HG03457 (cell line): ENCODE data around the gene TSSK1B.
"Not testable (repeated sequence)": the region's sequence is repeated elsewhere in the genome, so short reads cannot be mapped to it uniquely, and the experiment has no call there.

Experiments used
- ATAC-seq: cut with Tn5 transposase; IDR thresholded peaks from one replicate; pipeline ENCODE4 v1.9.1; 2021; ENCODE audit warnings: moderate number of reproducible peaks; ENCODE audit not compliant: unreplicated experiment

Gene TSSK1B, protein sequence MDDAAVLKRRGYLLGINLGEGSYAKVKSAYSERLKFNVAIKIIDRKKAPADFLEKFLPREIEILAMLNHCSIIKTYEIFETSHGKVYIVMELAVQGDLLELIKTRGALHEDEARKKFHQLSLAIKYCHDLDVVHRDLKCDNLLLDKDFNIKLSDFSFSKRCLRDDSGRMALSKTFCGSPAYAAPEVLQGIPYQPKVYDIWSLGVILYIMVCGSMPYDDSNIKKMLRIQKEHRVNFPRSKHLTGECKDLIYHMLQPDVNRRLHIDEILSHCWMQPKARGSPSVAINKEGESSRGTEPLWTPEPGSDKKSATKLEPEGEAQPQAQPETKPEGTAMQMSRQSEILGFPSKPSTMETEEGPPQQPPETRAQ

DNA sequence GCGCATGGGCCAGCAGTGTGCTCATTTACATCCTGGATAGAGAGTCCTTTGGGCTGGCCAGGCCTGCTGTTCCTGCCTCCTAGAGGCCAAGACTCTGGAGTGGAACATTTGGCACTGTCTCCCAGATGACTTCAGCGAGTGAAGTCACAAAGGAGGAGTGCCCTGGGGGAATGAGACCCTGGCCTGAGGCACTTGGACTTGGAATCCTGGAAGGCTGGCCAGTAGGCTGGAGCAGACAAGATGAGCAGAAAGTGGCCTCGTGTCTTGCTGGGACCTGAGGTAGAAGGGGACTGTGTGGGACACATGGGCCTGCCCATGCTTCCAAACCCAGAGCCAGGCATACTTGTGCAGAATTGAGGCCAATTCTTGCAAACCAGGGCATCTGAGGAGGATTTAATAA, at the start of gene TSSK1B:
Gene TSSK1B, minus strand, starts transcription at position 101 of the 400 bp plus-strand sequence. CDS start 150 bp downstream, outside the sequence.
- ATAC-seq: no peak

GRCh38 chr5:113480243-113480642, 45.5 kb upstream of the TSSK1B start:
- ATAC-seq: no peak

DNA sequence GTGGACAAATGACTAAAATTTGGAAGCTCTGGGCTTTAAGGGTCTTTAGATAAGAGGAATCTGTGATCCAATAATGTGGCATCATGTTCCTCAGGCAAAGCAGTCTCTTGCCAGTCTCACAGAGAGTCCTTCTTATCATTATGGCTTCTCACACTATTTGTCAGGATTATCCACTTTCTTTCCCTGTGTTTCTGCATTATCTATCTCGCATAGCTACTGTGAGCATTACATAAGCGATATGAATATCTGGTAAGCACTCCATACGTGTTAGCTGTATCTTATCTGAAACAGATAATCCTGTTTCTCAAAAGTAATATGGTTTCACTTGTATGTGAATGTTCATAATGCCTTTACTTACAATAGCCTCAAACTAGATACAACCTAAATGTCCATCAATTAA, 43.9 kb upstream of the TSSK1B start:
- ATAC-seq: no peak

GRCh38 chr5:113474100-113474728, 39.4 kb upstream of the TSSK1B start:
- no peak for ATAC-seq

DNA sequence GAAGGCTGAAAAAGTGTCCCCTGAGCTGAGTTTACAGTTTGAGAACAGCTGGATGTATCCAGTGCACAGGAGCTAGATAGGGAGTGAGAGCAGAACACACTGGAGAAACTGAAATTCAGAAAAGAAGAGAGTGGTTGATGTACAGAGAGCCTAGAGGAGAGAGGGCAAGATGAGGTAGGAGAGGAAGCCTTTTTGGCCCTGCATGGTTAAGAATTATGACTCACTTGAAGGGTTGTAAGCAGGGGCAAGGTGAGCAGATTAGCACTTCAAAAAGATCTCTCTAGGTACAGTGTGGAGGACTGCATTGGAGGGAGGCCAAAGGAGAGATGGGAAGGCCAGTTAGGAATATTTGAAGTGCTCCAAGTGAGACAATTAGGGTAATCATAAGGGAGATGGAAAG, 28.2 kb upstream of the TSSK1B start:
- ATAC-seq: no peak

DNA sequence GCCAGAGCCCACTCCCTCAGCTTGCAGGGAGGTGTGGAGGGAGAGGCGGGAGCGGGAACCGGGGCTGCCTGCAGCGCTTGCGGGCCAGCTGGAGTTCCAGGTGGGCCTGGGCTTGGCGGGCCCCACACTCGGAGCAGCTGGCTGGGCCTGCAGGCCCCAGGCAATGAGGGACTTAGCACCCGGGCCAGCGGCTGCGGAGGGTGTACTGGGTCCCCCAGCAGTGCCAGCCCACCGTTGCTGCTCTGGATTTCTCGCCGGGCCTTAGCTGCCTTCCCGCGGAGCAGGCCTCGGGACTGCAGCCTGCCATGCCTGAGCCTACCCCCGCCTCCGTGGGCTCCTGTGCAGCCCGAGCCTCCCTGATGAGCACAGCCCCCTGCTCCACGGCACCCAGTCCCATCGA, 22.3 kb upstream of the TSSK1B start:
- ATAC-seq: not testable (repeated sequence)

GRCh38 chr5:113452941-113453340, 18.2 kb upstream of the TSSK1B start:
- ATAC-seq: no peak

- no peak for ATAC-seq
Measured at GRCh38 chr5:113451797-113452196, 17.0 kb upstream of the TSSK1B start.

DNA sequence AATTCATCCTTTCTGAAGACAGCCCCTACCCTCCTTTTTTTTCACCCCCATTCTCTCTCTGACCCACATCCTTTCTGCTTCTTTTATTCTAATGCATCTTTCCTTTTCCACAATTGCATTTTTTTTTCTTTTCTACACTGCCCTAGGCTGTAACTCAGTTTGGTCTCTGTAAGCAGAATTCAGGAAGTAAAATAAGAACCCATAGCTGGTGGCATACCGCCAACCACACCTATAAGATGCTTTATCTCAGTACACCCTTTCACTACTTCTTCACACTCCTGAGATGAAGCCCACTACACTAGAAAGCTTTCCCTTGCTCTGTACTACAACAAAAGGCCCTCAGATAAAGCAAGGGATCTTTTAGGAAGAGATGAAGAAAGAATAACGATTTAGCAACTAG, 16.1 kb upstream of the TSSK1B start:
- no peak for ATAC-seq

- no peak for ATAC-seq
Measured at GRCh38 chr5:113450462-113450861, 15.7 kb upstream of the TSSK1B start.

DNA sequence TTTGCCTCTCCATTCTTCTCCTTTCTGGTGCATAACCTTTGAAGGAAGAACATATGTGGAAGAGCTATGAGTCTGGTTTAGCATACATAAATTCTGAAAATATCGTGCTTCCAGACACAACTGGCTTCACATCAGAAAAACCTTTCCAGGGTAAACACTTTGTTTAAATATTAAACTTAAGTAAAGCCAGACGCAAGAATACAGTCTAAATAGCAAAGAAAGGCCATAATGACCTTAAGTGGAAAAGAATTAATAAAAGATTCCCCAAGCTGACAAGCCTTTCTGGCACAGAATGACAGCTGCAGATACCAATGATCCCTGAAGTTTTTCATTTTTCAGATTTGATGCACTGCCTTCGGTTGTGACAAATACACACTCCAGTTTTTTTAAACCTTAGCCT, 13.5 kb upstream of the TSSK1B start:
- no peak for ATAC-seq

GRCh38 chr5:113447498-113448050, 12.8 kb upstream of the TSSK1B start:
- ATAC-seq: no peak

DNA sequence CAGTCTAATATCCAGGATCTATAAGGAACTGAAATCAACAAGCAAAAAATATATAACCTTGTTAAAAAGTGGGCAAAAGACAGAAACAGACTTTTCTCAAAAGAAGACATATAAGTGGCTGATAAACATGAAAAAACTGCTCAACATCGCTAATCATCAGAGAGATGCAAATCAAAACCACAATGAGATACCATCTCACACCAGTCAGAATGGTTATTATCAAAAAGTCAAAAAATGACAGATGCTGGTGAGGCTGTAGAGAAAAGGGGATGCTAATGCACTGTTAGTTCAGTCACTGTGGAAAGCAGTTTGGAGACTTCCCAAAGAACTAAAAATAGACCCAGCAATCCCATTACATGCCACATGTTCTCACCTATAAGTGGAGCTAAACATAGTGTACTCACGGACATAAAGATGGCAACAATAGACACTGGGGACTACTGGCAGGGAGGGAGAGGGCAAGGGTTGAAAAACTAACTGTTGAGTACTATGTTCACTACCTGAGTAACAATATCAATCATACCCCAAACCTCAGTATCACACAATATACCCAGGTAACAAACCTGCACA, 11.7 kb upstream of the TSSK1B start:
- no peak for ATAC-seq

DNA sequence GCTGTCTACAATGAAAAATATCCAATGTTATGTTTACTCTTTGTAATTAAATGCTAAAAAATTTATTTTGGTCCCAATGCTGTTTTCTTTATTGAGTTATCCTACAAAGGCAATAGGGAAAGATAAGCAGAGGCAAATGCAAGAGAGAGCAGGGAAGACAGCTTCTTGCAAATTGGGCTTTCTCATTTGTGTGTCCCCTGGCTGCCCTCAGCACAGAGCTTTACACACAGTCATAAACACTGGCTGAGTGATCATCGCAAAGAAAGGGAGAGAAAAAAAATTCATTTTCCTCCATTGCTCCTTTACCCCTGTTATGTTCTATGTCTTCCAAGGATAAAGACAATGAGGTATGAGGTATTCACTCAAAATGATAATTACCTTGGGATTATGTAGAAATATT, 2.3 kb upstream of the TSSK1B start:
- no peak for ATAC-seq

DNA sequence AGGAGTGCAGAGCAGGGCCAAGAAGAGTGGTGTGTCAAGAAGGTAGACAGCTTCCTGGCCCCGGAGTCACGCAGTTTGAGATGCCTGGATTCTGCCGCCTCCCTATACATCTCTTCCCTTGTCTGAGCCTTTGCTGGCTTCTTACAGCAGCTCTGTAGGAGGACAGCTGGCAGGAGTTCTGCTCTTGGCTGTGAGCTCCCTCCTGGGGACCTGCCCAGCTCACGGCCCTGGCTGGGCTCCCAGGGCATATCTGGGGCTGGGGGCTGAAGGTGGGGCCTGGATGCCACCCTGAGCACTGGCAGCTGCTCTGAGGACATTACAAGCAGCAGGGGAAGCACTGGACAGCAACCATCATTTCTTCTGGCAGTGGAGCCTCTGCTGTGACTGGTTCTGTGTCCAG, 786 bp upstream of the TSSK1B start:
- ATAC-seq: no peak

DNA sequence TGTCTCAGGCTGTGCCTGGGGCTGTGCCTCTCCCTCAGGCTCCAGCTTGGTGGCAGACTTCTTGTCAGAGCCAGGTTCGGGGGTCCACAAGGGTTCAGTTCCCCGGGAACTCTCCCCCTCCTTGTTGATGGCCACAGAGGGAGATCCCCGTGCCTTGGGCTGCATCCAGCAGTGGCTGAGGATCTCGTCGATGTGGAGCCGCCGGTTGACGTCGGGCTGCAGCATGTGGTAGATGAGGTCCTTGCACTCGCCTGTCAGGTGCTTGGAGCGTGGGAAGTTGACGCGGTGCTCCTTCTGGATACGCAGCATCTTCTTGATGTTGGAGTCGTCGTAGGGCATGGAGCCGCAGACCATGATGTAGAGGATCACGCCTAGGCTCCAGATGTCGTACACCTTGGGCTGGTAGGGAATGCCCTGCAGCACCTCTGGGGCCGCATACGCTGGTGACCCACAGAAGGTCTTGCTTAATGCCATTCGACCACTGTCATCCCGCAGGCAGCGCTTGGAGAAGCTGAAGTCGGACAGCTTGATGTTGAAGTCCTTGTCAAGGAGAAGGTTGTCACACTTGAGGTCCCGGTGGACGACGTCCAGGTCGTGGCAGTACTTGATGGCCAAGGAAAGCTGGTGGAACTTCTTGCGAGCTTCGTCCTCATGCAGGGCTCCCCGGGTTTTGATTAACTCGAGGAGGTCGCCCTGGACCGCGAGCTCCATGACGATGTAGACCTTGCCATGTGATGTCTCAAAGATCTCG, 752 bp downstream of the TSSK1B start:
- ATAC-seq: no peak

- no peak for ATAC-seq
Measured at GRCh38 chr5:113433071-113433470, 1.7 kb downstream of the TSSK1B start.

DNA sequence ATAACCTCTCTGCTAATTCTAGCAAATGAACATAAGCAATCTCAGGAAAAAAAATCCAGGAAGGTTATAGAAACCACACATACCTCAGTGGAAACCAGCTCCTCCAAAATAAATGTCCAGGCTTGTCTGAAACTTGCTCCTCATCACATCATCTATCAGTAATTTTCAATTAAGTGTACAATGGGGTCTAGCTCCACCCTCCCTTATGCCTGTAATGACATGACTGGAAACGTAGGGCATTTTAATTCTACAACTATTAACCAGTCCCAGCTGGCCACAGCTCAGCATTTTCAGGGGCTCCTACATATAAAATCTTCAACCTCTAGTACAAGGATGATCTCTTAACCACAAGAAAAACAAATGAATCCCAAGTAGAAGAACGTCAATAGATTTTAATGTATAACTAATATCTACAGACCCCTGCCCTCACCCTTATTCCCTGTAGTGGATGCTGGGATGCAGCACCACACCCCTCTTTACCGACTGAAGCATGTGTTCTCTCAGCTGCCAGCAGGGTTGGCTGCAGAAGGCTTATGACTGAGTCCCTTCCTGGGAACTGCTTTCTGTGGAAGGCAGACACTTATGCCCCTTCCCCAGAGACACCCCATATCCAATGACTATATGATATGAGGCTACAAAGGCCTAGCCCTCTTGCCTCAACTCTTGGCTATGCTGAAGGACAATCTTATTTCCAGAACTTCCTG, 6.8 kb downstream of the TSSK1B start:
- ATAC-seq: no peak

DNA sequence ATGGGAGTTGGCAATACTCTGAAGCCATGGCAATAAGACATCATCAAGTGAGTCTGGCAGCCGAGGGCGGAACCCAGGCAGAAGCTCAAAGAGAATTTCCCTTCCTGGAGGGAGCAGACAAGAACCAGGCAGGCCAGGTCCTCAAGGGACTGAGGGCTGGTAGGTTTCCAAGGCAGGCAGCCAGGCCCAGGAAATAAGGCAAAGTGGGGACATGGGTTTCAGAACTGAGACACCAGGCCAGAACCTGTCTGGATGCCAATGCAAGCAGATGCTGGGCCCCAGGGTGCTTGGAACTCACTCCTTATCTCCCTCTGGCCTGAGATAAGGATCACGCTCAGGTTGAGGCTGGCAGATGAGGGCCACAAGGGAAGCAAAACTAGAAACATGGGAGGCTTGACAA, 8.9 kb downstream of the TSSK1B start:
- no peak for ATAC-seq

DNA sequence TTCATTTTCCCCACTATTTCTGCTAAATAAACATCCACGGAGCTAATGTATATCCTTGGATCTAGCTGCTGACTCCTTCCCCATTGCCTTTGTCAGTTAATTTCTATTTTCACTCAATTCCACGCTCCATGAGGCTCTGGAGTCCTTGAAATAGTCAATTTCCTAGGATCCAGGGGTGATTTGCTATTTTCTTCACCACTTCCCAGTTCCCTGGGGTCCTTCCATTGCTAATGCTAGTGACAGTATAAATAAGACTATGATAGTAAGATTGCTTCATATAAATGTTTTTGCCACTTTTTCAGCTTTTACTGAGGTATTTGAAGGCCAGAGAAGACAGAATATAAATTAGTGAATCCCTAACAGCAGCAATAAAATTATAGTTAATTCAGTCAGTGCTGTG, 13.1 kb downstream of the TSSK1B start:
- no peak for ATAC-seq

GRCh38 chr5:113405530-113405929, 29.3 kb downstream of the TSSK1B start:
- no peak for ATAC-seq
